ENCODE data around the gene ARID3A.

ARID3A gene

DNA sequence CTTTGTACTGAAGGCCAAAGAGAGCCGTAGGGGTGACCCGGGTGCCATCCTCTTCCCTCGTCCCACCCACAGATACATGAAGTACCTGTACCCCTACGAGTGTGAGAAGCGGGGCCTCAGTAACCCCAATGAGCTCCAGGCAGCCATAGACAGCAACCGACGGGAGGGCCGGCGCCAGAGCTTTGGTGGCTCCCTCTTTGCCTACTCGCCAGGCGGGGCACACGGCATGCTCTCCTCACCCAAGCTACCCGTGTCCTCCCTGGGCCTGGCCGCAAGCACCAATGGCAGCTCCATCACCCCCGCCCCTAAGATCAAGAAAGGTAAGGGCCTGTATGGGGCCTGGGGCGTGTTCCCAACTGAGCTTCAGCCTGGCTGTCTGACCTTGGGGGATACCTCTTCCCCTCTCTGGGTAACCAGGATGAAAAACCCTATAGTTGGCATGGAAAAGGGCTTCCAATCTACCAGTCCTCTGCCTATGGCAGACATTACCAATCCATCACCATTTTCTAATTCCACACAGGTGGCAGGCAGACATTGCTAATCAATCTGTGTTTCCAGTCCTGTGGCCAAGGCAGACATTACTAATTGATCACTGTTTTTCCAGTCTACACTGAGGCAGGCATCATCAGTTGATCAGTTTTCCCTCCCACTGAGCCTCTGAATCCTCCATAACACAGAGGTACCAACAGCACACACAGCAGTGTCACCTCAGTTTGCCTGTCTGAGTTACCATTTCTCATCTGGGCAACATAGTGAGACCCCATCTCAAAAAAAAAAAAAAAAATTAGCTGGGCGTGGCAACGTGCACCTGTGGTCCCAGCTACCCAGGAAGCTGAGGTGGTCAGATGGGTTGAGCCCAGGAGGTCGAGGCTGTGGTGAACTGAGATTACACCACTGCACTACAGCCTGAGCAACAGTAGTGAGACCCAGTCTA, 39.2 kb downstream of the ARID3A start:
- DNase-seq: no peak

DNA sequence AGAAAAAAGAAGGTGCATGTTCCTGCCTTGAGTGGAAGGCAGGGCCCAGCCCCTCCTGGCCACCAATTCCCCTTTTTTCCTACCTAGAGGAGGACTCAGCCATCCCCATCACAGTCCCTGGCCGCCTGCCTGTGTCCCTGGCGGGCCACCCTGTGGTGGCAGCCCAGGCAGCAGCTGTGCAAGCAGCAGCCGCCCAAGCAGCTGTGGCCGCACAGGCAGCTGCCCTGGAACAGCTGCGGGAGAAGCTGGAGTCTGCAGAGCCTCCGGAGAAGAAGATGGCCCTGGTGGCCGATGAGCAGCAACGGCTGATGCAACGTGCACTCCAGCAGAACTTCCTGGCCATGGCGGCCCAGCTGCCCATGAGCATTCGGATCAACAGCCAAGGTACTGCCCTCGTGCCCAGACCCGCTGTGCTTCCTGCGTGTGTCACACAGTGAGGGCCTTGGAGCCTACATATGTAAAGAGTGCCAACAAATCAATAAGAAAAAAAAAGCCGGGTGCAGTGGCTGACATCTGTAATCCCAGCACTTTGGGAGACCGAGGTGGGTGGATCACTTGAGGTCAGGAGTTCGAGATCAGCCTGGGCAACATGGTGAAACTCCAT, 40.8 kb downstream of the ARID3A start:
- DNase-seq: no peak

DNA sequence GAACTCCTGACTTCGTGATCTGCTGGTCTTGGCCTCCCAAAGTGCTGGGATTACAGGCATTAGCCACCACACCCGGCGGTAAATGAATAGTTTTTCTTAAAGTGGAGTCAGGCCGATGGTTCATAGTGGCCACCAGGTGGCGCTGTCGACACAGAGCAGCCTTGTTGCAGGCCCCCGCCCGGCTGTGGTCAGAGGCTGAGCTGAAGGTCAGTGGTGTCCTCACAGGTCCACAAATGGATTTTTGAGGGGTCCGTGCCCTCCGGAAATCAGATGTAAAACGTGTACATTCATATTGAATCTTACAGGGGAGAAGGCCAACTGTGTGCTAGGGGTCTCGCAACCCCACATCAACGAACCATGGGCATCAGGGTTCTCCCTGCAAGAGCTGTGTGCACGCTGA, 44.9 kb downstream of the ARID3A start:
- DNase-seq: no peak

DNA sequence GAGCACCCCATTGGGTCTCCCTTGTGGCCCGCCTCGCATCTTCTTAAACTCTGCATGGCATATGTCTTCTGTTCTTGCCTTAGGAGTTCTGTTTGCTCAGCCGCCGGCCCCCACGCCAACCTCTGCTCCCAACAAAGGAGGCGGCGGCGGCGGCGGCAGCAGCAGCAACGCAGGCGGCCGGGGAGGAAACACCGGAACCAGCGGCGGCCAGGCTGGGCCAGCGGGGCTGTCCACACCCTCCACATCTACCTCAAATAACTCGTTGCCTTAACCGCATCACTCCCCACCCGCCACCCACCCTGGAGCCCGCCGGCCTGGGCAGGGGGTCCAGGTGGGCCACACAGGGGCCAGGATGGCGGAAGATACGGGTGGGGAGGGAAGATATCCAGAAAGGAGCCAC, 46.0 kb downstream of the ARID3A start:
- no peak for DNase-seq

DNA sequence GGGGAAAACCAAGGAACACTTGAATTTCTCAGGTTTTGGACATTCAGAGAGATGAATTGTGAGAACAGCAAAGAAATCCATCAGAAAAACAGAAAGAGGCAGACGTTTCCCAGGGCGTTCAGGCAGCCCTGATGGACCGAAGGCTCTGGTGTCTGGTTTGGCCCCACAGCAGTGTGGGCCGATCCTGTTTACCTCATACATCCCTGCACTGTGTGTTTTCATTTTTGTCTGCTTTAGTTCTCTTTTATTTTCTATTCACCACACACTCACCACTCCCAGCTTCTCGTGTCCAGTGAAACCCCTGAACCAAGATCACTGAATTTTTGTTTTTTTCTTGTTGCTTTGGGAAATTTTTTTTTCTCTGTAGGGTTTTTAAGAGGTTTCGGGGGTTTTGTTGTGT, 46.4 kb downstream of the ARID3A start:
- DNase-seq: no peak

DNA sequence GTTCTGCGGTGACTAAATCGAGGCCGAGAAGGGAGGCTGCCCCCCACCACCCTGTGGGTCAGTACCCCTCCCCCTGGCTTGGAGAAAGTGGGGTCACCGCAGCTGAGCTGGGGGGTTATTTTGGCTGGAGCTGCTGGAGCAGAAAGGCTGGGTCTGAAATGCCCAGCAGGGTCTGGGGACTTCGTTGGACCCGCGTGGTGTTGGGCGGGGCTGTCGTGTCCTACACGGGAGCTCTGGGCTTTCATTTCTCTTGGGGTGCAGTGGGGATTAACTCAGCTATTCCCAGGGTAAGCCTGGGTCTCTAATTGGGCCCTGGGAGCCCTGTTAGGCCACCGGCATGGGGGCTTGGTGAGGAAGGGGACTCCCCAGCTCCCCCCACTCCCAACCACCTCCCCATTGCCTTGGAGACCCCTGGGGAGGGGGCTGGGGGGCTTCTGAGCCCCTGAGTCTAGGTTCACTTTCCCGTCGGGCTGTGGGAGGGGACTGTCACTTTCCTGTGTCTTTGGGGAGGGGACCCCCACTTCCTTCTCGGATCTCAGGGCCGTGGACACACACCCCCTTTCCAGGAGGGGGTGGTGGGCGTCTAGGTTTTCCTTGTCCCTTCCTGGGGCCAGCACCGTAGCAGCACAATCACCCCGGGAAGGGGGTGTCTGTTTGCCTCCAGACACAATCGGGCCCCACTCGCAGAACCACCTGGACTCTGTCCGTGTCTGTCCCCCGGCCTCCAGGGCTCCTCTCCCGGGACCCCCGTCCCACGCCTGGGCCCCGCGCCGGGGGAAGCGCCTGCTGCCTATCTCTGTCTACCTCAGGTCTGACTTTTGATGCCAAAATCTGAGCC, 48.1 kb downstream of the ARID3A start:
- DNase-seq: no peak

DNA sequence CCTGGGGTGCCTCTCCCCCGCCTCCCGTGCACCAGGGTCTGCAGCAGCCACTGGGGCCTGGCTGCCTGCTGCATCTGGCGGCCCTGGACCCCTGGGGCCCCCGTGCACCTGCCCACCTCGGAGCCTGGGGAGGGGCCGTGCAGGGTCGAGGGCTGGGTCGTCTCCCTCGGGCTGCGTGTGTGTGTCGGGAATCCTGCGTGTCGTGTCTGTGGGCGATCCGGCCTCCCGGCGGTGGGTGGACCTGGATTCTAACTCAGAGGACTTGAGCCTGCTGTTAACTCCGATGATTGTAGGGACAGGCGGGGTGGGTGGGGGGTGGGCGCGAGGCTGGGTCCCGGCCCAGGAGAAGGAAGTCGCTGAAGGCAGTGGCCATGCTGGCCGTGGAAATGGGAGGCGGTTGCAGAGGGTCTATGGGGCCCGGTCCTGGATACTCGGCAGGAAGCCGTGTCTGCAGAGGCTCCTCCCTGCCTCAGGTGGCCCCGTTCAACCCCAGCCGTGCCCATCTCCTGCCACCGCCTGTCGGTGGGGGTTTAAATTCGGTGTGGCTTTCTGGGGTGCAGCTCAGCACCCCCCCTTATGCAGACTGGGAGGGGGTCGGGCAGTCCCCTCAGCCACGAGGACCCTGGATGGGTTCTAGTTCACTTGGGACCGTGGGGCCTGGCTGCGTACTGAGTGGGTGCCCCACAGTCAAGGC, 48.9 kb downstream of the ARID3A start:
- DNase-seq: no peak

DNA sequence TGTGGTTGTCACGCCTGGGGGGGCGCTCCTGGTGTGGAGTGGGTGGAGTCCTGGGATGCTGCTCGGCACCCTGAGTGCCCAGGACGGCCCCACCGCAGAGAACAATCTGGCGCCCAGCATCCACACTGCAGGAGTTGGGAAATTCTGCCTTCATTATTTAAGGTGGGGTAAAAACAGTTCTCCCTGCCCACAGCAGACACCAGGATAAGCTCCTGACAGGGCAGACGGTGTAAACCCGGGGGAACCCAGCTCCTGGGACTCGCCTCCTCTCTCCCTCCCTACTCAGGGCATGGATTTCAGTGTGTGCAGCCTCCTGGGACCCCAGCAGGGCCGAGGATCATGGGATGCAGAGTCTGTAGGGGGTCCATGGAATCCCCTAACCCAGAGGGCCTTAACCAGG, 50.6 kb downstream of the ARID3A start:
- no peak for DNase-seq

DNA sequence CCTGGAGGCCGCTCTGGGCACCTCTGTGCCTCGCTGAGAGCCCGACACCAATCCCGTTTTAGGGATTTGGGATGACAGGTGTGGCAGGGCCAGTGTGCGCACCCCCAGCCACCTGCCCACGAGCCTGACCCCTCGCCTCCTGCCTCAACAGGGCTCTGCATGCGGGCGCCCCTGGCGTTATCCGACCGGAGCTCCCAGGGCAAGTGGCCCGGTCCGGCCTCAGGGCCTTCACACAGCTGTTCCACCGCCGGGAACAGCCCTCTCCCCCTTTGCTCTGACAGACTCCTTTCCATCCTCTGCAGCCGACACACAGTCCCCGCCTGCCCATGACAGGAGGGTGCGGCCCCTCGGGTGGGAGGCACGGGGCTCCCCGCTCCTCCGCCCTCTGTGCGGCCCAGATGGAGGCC, 51.2 kb downstream of the ARID3A start:
- no peak for DNase-seq

DNA sequence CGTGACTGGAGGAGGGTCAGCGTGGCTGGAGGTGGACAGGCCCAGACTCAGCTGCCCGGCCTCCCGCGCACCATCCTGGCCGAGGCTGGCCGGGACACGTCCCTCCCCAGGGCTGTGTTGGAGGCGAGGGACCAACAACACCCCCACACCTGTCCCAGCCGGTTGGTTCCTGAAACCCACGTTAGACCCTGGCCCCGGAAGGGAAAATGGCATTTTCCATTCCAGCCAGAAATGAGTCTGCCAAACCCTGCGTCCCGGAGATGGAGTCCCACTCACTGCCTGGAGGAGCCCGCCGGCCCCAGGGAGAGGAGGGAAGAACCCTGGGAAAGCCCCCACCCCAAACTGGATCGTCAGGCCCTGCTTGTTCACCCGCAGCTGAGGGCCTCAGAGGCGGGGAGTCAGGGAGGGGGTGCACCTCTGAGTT, 53.5 kb downstream of the ARID3A start:
- no peak for DNase-seq

DNA sequence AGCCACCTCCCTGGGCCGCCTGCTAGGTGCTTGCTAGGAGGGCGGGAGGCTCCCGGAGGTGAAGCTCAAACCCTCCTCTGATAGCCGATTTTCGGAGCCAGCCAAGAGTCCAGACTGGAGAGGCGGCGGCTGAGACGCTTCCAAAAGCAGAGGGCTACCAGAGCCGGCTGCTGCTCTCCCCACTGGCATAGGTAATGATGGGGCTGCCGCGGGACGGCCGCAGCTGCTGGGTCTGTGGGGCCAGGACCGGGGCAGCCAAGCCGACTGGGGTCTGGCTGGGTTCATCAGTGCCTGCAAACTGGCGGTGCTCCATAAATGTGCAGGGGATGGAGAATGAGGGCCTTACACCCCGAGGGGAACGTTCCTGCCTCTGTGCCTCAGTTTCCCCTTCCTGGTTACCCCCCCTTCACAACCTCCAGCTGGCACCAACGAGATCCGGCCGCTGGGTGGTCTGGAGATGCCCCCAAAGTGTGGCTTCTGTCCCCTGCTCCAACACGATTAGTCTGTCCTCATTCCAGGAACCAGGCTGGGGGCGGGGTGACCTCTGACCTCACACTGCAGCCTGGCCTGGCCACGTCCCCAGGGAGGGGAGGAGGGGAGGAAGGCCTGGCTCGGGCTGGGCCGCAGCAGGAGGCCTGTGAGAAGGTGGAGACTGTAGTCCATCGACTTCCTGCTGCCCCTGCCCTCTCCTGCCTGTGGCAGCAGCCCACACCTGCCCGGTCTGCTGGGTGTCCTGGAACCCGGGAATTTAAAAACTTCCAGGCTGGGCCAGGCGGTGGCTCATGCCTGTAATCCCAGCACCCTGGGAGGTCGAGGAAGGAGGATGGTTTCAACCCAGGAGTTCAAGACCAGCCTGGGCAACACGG, 54.5 kb downstream of the ARID3A start:
- no peak for DNase-seq

DNA sequence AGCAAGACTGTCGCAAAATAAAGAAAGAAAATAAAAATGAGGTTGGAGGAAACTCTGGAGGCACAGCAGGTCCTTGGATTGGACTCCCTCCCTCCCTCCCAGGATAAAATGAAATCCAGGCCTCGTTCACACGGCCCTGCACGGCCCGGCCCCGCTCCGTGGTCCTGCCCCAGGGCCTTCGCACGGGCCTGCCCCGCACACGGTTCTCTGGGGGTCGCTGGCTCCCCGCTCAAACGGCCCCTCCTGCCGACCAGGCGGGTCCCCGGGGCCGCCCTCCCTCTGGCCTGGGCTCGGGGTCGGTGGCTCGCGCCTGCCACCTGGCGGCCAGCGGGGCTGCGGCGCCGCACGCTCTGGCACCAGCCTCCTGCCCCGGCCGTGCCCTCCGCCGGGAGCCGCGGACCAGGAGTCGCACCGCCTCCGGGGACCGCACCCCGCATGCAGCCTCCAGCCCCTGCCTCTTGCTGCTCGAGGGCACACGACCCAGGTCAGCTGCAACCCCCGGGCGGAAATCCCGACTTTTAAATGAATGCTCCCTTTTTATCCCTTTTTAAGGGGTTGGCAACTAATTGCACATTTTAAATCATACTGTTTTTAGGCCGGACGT, 56.8 kb downstream of the ARID3A start:
- peak; percentile 60 for DNase-seq

DNA sequence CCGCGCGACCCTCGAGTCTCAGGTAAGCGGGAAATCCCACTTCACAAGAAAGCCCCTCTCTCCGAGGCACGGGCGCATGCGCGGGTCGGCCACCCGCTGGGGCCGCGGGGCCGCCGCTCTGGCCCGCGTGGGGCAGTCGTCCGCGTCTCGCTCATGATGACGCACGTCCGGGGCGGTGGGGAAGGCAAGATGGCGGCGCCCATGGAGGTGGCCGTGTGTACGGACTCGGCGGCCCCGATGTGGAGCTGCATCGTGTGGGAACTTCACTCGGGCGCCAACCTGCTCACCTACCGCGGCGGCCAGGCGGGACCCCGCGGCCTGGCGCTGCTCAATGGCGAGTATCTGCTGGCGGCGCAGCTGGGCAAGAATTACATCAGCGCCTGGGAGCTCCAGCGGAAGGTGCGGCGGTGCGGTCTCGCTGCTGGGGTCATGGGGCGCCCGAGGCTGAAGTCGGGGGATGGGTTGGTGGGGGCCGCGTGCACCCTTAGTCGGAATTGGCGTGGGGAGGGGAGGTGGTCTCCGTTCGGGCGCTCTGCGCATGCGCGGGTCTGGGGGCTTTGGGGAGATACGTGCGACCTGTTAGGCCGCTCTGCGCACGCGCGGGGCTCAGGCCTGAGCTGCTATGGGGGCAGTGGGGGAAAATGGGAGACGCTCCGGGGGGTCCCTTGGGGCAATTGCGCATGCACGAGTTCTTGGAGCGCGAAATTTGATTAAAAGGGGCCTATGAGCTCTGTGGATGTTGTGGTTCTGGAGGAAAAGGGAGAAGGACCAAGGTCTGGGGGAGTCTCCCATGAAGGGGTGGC, 58.5 kb downstream of the ARID3A start, which contains the start of gene WDR18:
TSS of gene WDR18 (plus strand) at position 181 of the 803 bp plus-strand sequence. CDS start at position 190, 9 bp downstream.
- peak; percentile 92 for DNase-seq

DNA sequence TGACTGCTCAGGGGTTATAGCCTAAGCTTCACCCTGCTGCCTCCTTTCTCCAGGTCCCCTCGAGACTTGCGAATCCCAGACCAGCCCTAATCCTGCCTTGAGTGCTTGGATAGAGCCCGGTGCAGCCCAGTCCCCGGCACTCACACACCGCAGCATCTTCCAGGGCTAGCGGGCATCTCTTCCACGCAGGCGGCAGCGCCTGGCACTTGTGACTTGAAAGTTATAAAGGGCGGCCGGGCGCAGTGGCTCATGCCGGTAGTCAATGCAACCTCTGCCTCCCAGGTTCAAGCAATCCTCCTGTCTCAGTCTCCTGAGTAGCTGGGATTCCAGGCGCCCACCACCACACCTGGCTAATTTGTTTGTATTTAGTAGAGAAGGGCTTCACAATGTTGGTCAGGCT, 60.2 kb downstream of the ARID3A start:
- no peak for DNase-seq

DNA sequence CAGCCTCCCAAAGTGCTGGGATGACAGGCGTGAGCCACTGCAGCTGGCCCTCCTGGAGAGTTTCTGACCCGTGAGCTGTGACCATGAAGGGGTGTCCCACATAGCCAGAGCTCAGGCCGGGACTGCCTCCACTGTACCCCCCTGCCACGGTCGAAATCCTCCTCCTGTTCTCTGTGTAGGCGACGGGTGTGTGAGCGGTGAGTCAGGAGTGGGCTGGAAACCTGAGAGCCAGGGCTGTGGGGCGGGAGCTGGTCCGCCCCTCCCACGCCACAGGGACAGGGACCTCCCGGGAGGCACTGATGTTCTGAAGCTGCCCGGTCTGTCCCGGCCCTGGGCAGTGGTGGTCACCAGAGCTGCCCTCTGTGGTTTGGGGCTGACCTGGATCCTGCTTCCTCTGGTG, 62.2 kb downstream of the ARID3A start:
- no peak for DNase-seq

DNA sequence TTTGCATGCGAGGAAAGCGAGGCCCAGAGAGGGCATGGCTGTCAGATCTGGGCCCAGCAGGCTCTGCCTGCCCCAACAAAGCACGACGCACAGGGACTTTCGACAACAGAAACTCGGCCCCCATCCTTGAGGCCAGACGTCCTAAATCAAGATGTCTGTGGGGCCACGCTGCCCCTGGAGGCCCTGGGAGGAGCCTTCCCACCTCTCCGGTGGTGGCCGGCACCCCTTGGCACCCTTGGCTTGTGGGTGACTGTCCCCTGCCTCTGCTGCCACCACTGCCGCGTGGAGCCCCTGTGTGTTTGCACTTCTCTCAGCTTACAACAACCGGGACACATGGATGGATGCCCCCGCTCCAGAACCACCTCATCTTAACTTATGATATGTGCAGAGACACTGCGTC, 62.7 kb downstream of the ARID3A start:
- no peak for DNase-seq

DNA sequence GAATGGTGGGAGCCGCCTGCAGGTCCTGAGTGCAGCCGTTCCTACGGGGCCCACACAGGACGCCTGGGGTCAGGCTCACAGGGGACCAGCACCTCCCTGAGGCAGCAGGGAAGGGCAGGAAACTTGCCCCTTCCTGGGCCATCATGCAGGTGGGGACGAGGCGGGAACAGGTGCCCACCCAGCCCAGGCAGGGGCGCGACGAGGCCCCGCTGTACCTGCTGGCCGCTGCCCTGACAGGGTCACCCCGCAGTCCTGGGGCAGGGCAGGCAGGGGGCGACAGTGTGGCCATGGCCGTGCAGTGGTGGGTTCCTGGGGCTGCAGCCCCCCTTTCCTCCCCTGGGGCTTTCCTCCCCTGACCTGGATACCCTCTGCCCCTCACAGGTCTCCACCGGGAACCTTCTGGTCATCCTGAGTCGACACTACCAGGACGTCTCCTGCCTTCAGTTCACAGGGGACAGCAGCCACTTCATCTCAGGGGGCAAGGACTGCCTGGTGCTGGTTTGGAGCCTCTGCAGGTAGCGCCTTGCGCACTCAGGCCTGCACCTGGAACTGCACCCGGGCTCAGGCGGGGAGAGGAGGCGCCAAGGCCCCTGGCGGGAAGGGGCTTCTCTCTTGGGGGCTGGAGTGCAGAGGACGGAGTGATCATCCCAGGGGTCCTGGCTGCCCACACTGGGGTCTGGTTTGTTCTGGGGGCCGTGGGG, 63.7 kb downstream of the ARID3A start:
- no peak for DNase-seq

DNA sequence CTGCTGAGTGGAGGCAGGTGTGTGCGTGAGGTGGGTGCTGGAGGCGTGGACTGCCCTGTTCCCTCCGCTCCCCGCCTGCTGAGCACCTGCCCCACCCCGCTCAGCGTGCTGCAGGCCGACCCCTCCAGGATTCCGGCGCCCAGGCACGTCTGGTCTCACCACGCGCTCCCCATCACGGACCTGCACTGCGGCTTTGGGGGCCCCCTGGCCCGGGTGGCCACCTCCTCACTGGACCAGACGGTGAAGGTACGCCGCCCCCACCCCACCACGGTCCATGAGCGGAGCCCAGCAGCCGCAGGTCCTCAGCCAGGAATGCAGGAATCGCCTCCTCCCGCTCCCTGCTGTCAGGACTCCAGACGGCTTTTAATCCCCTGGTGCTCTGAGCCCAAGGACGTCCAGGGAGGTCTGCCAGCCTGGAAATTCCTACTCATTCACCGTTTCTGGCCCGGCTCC, 64.3 kb downstream of the ARID3A start:
- no peak for DNase-seq

DNA sequence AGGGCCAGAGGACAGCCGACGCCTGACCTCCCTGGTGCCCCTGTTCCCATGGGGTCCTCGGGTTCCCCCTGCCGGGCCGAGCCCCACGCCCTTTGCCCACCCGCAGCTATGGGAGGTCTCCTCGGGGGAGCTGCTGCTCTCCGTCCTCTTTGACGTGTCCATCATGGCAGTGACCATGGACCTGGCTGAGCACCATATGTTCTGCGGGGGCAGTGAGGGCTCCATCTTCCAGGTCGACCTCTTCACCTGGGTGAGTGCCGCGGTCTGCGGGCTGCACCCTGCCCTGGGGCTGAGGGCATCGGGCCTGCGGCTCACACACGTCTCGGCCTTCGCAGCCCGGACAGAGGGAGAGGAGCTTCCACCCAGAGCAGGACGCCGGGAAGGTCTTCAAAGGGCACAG, 64.9 kb downstream of the ARID3A start:
- no peak for DNase-seq
